Endothelial cell (in vitro differentiated cells): ENCODE measurements around the gene UTF1. TPM values are rescaled to one million over a fixed set of nuclear protein-coding genes. Genes with fewer than 3 reads are reported as not detected.

Source experiments
- DNase-seq: peaks from one replicate; pipeline ENCODE4 v3.0.0; 2021; ENCODE audit warnings: low spot score
- H3K27ac Mint-ChIP-seq: one replicate; pipeline ENCODE4 v1.8.0; 2021; ENCODE audit warnings: mixed read lengths, inconsistent platforms; ENCODE audit not compliant: unreplicated experiment
- H3K27me3 Mint-ChIP-seq: one replicate; pipeline ENCODE4 v1.8.0; 2021; ENCODE audit warnings: mild to moderate bottlenecking, moderate library complexity, mixed read lengths, inconsistent platforms; ENCODE audit not compliant: unreplicated experiment
- H3K36me3 Mint-ChIP-seq: one replicate; pipeline ENCODE4 v1.8.0; 2021; ENCODE audit warnings: mild to moderate bottlenecking, low read depth, mixed read lengths, inconsistent platforms; ENCODE audit not compliant: unreplicated experiment
- H3K4me1 Mint-ChIP-seq: one replicate; pipeline ENCODE4 v1.8.0; 2021; ENCODE audit warnings: mild to moderate bottlenecking, mixed read lengths, inconsistent platforms; ENCODE audit not compliant: unreplicated experiment
- H3K4me3 Mint-ChIP-seq: one replicate; pipeline ENCODE4 v1.8.0; 2021; ENCODE audit warnings: mild to moderate bottlenecking, mixed read lengths, inconsistent platforms; ENCODE audit not compliant: unreplicated experiment
- H3K9me3 Mint-ChIP-seq: one replicate; pipeline ENCODE4 v1.8.0; 2021; ENCODE audit warnings: mixed read lengths, inconsistent platforms; ENCODE audit not compliant: unreplicated experiment
- CTCF ChIP-seq: fragments of 200-600 bp; sonication (generic); IDR thresholded peaks from one replicate; pipeline ENCODE4 v1.5.0; 2021; ENCODE audit warnings: antibody characterized with exemption; ENCODE audit not compliant: unreplicated experiment
- total RNA-seq: library from RNA; stranded (reverse); fragmentation: NEBNext Ultra II Directional; extraction: Animal tissue kit (Norgen Biotek cat#: 25700); gene quantifications from one replicate; pipeline ENCODE4 v1.2.1, GENCODE V29; 2021; ENCODE audit not compliant: unreplicated experiment

The UTF1 gene
- total RNA-seq, 1 donor from 2014 or later: 0.38 TPM

- Mint-ChIP-seq H3K9me3 (no peaks in the 10 kb centered on the region), H3K4me3 (no peak overlapping the region), H3K4me1 (no peaks in the 10 kb centered on the region), H3K36me3 (no peaks in the 10 kb centered on the region), H3K27me3 (peaks cover 12% of the 10 kb centered on the region), H3K27ac (peak overlapping the region; percentile 81)
- DNase-seq: no peak
- TF ChIP-seq CTCF: no peak
Observed at GRCh38 chr10:133199488-133199885, 30.5 kb upstream of the UTF1 start.

- TF ChIP-seq CTCF: no peak
- H3K36me3 Mint-ChIP-seq: no peaks in the 10 kb centered on the region
- no peaks in the 10 kb centered on the region for H3K4me1 Mint-ChIP-seq
Observed at GRCh38 chr10:133199992-133200611, 29.9 kb upstream of the UTF1 start.

GRCh38 chr10:133200621-133201031 is 29.4 kb upstream of the UTF1 start:
- Mint-ChIP-seq H3K27ac (no peak overlapping the region), H3K9me3 (no peaks in the 10 kb centered on the region), H3K4me3 (no peak overlapping the region), H3K4me1 (no peaks in the 10 kb centered on the region), H3K36me3 (no peaks in the 10 kb centered on the region), H3K27me3 (peaks cover 12% of the 10 kb centered on the region)
- no peak for TF ChIP-seq CTCF
- DNase-seq: no peak

More at GRCh38 chr10:133199992-133200611, 29.9 kb upstream of the UTF1 start:
- Mint-ChIP-seq H3K27ac (no peak overlapping the region), H3K9me3 (no peaks in the 10 kb centered on the region), H3K27me3 (peaks cover 12% of the 10 kb centered on the region), H3K4me3 (no peak overlapping the region)
- no peak for DNase-seq

GRCh38 chr10:133201151-133201947 is 28.7 kb upstream of the UTF1 start:
- Mint-ChIP-seq H3K4me1 (no peaks in the 10 kb centered on the region), H3K27me3 (peaks cover 11% of the 10 kb centered on the region)

More at GRCh38 chr10:133201151-133201947, 28.7 kb upstream of the UTF1 start:
- H3K27ac Mint-ChIP-seq: no peak overlapping the region
- H3K4me3 Mint-ChIP-seq: no peak overlapping the region
- no peak for TF ChIP-seq CTCF
- no peaks in the 10 kb centered on the region for H3K9me3 Mint-ChIP-seq
- DNase-seq: no peak
- H3K36me3 Mint-ChIP-seq: no peaks in the 10 kb centered on the region
